ENCODE results near the gene A1CF. TPM values are rescaled to one million over a fixed set of nuclear protein-coding genes. Genes with fewer than 3 reads are reported as not detected.

Gene A1CF
- polyA plus RNA-seq, 1 donor (not counting 4 experiments of a cell fraction or from before 2014, with no cell fraction given): not detected

DNA sequence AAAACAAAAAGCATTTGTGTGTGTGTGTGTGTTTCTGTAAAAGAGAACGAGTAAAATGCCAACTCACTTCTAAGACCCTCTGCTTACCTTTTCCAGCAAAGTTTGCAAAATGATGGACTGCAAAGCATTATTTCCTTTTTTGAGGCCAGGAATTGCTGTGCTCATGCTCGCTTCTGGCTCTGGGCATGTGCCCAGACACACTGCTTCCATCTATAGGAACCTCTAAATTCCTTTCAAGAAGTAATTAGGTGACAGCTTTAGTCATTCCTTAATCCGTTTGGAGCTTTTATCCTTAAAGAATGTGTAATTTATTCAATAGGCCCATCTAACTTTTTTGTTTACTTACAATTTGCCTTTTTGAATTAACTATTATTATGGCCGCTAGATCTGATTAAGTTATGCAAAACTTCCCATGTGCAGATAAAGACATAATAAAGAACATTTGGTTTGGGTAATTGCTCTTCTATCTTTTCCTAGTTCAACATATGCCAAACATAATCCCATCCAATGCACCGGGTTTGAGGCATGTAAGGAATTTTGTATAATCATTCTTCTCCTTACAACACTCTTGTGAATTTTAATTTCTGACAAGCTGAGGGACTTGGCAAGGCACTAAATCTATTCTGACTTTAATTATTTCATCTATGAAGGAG, 34.7 kb downstream of the A1CF start:
- Histone ChIP-seq H3K9me3 (ENCODE audit: control insufficient read depth, low read depth, low read length) (no peaks in the 10 kb centered on the region), H3K27me3 (ENCODE audit: control insufficient read depth, extremely low read depth, insufficient read depth, low read length) (no peaks in the 10 kb centered on the region), H2AFZ (ENCODE audit: control insufficient read depth, low read length) (peak overlapping the region; percentile 44), H4K20me1 (ENCODE audit: control insufficient read depth, extremely low read depth, insufficient read depth, low read length) (no peaks in the 10 kb centered on the region), H3K4me1 (ENCODE audit: control insufficient read depth, extremely low read depth, insufficient read depth, low read length) (peaks cover 12% of the 10 kb centered on the region), H3K9ac (ENCODE audit: control insufficient read depth, extremely low read depth, insufficient read depth, low read length) (no peak overlapping the region), H3K27ac (ENCODE audit: control insufficient read depth, insufficient read depth, low read length) (peak overlapping the region; percentile 18), H3K4me3 (ENCODE audit: control insufficient read depth in 2 of 3, extremely low read depth in 1 of 3, insufficient read depth in 2 of 3, low read depth in 1 of 3, low read length in 3 of 3) (peak overlapping the region in 1 of 3 experiments; percentile 5), H3K4me2 (ENCODE audit: control insufficient read depth, extremely low read depth, insufficient read depth, low read depth, low read length) (peak overlapping the region; percentile 48), H3K9me1 (ENCODE audit: control insufficient read depth, extremely low read depth, insufficient read depth, low read length) (no peaks in the 10 kb centered on the region), H3K79me2 (ENCODE audit: control insufficient read depth, insufficient read depth, low read length) (no peaks in the 10 kb centered on the region), H3K36me3 (ENCODE audit: control insufficient read depth in 2 of 2, extremely low read depth in 1 of 2, insufficient read depth in 2 of 2, low read length in 2 of 2) (no peaks in the 10 kb centered on the region)
- DNase-seq (ENCODE audit: low read depth, low spot score) (no peak), FAIRE-seq (no peak)
- TF ChIP-seq, protein P1, sequence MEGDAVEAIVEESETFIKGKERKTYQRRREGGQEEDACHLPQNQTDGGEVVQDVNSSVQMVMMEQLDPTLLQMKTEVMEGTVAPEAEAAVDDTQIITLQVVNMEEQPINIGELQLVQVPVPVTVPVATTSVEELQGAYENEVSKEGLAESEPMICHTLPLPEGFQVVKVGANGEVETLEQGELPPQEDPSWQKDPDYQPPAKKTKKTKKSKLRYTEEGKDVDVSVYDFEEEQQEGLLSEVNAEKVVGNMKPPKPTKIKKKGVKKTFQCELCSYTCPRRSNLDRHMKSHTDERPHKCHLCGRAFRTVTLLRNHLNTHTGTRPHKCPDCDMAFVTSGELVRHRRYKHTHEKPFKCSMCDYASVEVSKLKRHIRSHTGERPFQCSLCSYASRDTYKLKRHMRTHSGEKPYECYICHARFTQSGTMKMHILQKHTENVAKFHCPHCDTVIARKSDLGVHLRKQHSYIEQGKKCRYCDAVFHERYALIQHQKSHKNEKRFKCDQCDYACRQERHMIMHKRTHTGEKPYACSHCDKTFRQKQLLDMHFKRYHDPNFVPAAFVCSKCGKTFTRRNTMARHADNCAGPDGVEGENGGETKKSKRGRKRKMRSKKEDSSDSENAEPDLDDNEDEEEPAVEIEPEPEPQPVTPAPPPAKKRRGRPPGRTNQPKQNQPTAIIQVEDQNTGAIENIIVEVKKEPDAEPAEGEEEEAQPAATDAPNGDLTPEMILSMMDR (optimal IDR thresholded peaks at IDR 0.05 in 1 of 3, IDR thresholded peaks at IDR 0.05 in 1 of 3, conservative IDR thresholded peaks at IDR 0.05 in 1 of 3; ENCODE audit: extremely low read depth in 1 of 3, insufficient read depth in 2 of 3, low read length in 3 of 3): no peak
- TF ChIP-seq EZH2 (IDR thresholded peaks at IDR 0.05; ENCODE audit: low read length): no peak
- dilution Hi-C loops (cut with MboI; ENCODE audit: extremely low pct_ligation_motif_present, low sequenced_read_pairs): no loop called here

DNA sequence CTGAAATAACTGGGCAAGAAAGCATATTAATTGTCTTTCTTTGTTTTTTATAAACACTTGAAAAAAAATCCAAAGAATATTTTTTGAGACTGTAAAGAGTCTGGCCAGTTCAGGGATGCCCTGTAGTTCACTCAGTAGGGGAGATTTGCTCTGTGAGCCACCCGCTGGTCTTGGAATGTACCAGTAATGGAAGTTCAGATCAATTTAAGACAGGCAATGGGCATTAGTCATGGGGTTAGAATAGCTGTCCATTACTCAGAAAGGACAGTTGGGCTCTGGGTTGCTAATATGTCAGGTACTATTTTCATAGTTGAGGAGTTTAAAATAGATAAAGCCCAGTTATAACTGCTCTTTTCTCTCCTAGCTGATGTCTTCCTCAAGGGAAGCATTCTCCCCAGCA, 38.7 kb downstream of the A1CF start:
- Histone ChIP-seq H3K27me3 (ENCODE audit: control insufficient read depth, extremely low read depth, insufficient read depth, low read length) (no peaks in the 10 kb centered on the region), H3K4me2 (ENCODE audit: control insufficient read depth, extremely low read depth, insufficient read depth, low read depth, low read length) (no peak overlapping the region), H3K4me3 (ENCODE audit: control insufficient read depth in 2 of 3, extremely low read depth in 1 of 3, insufficient read depth in 2 of 3, low read depth in 1 of 3, low read length in 3 of 3) (no peak overlapping the region), H3K79me2 (ENCODE audit: control insufficient read depth, insufficient read depth, low read length) (no peaks in the 10 kb centered on the region), H3K9ac (ENCODE audit: control insufficient read depth, extremely low read depth, insufficient read depth, low read length) (no peak overlapping the region), H3K27ac (ENCODE audit: control insufficient read depth, insufficient read depth, low read length) (no peak overlapping the region), H2AFZ (ENCODE audit: control insufficient read depth, low read length) (no peak overlapping the region), H4K20me1 (ENCODE audit: control insufficient read depth, extremely low read depth, insufficient read depth, low read length) (no peaks in the 10 kb centered on the region), H3K9me1 (ENCODE audit: control insufficient read depth, extremely low read depth, insufficient read depth, low read length) (no peaks in the 10 kb centered on the region), H3K4me1 (ENCODE audit: control insufficient read depth, extremely low read depth, insufficient read depth, low read length) (peaks cover 12% of the 10 kb centered on the region), H3K9me3 (ENCODE audit: control insufficient read depth, low read depth, low read length) (no peaks in the 10 kb centered on the region), H3K36me3 (ENCODE audit: control insufficient read depth in 2 of 2, extremely low read depth in 1 of 2, insufficient read depth in 2 of 2, low read length in 2 of 2) (no peaks in the 10 kb centered on the region)
- dilution Hi-C loops (cut with MboI; ENCODE audit: extremely low pct_ligation_motif_present, low sequenced_read_pairs): no loop called here
- DNase-seq (ENCODE audit: low read depth, low spot score) (no peak), FAIRE-seq (no peak)
- TF ChIP-seq, protein P1 (optimal IDR thresholded peaks at IDR 0.05 in 1 of 3, IDR thresholded peaks at IDR 0.05 in 1 of 3, conservative IDR thresholded peaks at IDR 0.05 in 1 of 3; ENCODE audit: extremely low read depth in 1 of 3, insufficient read depth in 2 of 3, low read length in 3 of 3): no peak
- no peak for TF ChIP-seq EZH2 (IDR thresholded peaks at IDR 0.05; ENCODE audit: low read length)
